Spleen (tissue), 11 donors: ENCODE results near the gene C18orf63. TPM values are rescaled to one million over a fixed set of nuclear protein-coding genes. Genes with fewer than 3 reads are reported as not detected.
A peak's percentile ranks its signal among the peaks of the same experiment; 100 is the strongest.

Source experiments
- DNase-seq: peaks from one replicate; pipeline ENCODE4 v3.0.0-alpha.2; 2020
- H3K27ac ChIP-seq, 8 donors: fragments of 200-600 bp; sonication (generic) in 7 of 8; 1 replicate in 4 of 8; 2 replicates in 4 of 8; pipeline versions ENCODE4 v1.5.0 to v1.8.0; 2016 to 2021; ENCODE audit warnings: inconsistent platforms in 4 of 8, mild to moderate bottlenecking in 4 of 8, moderate library complexity in 1 of 8
- H3K27me3 ChIP-seq, 7 donors: fragments of 200-600 bp; sonication (generic) in 6 of 7; replicated peaks in 1 of 7; 1 replicate in 4 of 7; 2 replicates in 3 of 7; pipeline versions ENCODE4 v1.5.0 to v1.8.0; 2016 to 2021; ENCODE audit warnings: inconsistent platforms in 3 of 7, mild to moderate bottlenecking in 1 of 7
- H3K36me3 ChIP-seq, 6 donors: fragments of 200-600 bp; sonication (generic) in 5 of 6; 1 replicate in 4 of 6; 2 replicates in 2 of 6; pipeline versions ENCODE4 v1.5.0 to v1.8.0; 2016 to 2021; ENCODE audit warnings: inconsistent platforms in 2 of 6
- H3K4me1 ChIP-seq, 6 donors: fragments of 200-600 bp; sonication (generic) in 5 of 6; 1 replicate in 3 of 6; 2 replicates in 3 of 6; pipeline versions ENCODE4 v1.5.0 to v1.8.0; 2016 to 2021; ENCODE audit warnings: inconsistent platforms in 3 of 6
- H3K4me3 ChIP-seq, 8 donors: fragments of 200-600 bp; sonication (generic) in 7 of 8; 1 replicate in 4 of 8; 2 replicates in 4 of 8; pipeline versions ENCODE4 v1.5.0 to v1.8.0; 2016 to 2021; ENCODE audit warnings: inconsistent platforms in 4 of 8, mild to moderate bottlenecking in 4 of 8, moderate library complexity in 2 of 8
- H3K9me3 ChIP-seq, 8 donors: fragments of 200-600 bp; sonication (generic) in 7 of 8; 1 replicate in 4 of 8; 2 replicates in 4 of 8; pipeline versions ENCODE4 v1.5.0 to v1.8.0; 2016 to 2021; ENCODE audit warnings: inconsistent platforms in 4 of 8
- POLR2A ChIP-seq, 3 donors: fragments of 450-650 bp; IDR thresholded peaks; one replicate each; pipeline ENCODE4 v1.5.1; 2017; ENCODE audit warnings: antibody characterized with exemption in 3 of 3, mild to moderate bottlenecking in 1 of 3
- POLR2AphosphoS5 ChIP-seq, 3 donors: sonication (generic); formaldehyde crosslinking; IDR thresholded peaks; one replicate each; pipeline ENCODE4 v1.5.1; 2017; ENCODE audit warnings: antibody characterized with exemption in 3 of 3
- WGBS, 5 donors: extraction: QIAGEN DNeasy Blood & Tissue Kit in 3 of 5; methylation state at CpG; one replicate each; pipeline versions ENCODE4 v1.1.5 to v1.1.7; 2013 to 2018; 5-methylcytosine and 5-hydroxymethylcytosine counted together
- intact Hi-C: fragments of 100-400 bp; cut with DNase I; formaldehyde crosslinking; loops from one replicate; pipeline ENCODE4 v1.15.0; 2023; ENCODE audit warnings: low total_unique reads
- polyA plus RNA-seq, 3 donors: library from polyadenylated mRNA; stranded (reverse); fragments of 200-250 nt; gene quantifications; one replicate each; pipeline ENCODE4 v1.2.1, GENCODE V29; 2013
- total RNA-seq, 7 donors: library from RNA; depleted of rRNA in 3 of 7; stranded (reverse); fragments of >200 nt in 3 of 7; fragmentation: NEBNext Ultra II Directional in 4 of 7; extraction: Animal tissue kit (Norgen Biotek cat#: 25700) in 4 of 7; gene quantifications; one replicate each; pipeline versions ENCODE4 v1.1.0 to v1.2.1, GENCODE V29; 2016 to 2021
- TF ChIP-seq, protein P1 (sequence below), 11 experiments: fragments of 200-600 bp in 7 of 11; fragments of 450-650 bp in 4 of 11; sonication (generic) in 4 of 11; IDR thresholded peaks in 8 of 11; conservative IDR thresholded peaks in 3 of 11; 1 replicate in 7 of 11; 2 replicates in 4 of 11; pipeline versions ENCODE4 v1.4.0 to v1.8.0; 2016 to 2021; ENCODE audit warnings: antibody characterized with exemption in 11 of 11, inconsistent platforms in 4 of 11, mild to moderate bottlenecking in 1 of 11
- donor health status: healthy with polysubstance abuse.
- donor health status: DM: no; HTN: no; CAD: no; lungs with moderate emphysema.
- donor health status: DM: no; HTN: no; CAD: no.
- donor health status: Bipolar disorder and iron deficiency.
- donor health status: healthy.
- donor health status: DM: no; HTN: no; CAD: no.
- donor health status: DM: yes; HTN: yes; CAD: no.

The C18orf63 gene
- total and polyA plus RNA-seq, 10 donors: 0.02 to 0.18 (median 0.13) TPM; not detected in 6

DNA sequence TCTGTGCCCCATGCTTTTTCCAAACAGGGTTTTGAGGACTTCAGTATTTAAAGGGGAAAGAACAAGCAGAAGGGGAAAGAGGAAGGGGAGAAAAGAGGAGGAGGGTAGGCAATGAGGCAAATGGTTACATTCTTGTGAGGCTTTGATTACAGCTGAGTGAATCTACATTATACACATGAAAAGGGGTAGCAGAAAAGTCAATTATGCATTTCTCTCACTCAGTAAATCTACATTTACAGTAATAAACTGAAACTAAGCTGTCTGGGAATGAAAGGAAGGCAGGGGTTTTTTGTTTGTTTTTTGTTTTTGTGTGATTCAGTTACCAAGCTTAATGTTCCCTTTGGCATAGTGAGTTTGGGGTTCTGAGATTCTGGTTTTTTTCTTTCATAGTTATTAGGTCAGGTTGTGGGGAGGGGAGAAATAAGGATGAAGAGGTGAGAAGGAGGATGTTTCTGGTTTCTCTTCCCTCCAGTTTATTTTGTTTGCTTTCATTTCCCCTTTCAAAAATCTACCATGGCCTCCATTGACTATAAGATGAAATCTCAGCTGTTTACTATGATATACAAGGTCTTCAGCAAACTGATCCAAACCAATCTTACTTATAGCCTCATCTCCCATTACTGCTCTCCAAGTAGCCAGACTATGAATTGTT is 18.7 kb downstream of the C18orf63 start:
- DNase-seq: no peak
- TF ChIP-seq POLR2A (IDR thresholded peaks at IDR 0.05): no peak
- TF ChIP-seq POLR2AphosphoS5 (IDR thresholded peaks at IDR 0.05): no peak
- TF ChIP-seq, protein P1, sequence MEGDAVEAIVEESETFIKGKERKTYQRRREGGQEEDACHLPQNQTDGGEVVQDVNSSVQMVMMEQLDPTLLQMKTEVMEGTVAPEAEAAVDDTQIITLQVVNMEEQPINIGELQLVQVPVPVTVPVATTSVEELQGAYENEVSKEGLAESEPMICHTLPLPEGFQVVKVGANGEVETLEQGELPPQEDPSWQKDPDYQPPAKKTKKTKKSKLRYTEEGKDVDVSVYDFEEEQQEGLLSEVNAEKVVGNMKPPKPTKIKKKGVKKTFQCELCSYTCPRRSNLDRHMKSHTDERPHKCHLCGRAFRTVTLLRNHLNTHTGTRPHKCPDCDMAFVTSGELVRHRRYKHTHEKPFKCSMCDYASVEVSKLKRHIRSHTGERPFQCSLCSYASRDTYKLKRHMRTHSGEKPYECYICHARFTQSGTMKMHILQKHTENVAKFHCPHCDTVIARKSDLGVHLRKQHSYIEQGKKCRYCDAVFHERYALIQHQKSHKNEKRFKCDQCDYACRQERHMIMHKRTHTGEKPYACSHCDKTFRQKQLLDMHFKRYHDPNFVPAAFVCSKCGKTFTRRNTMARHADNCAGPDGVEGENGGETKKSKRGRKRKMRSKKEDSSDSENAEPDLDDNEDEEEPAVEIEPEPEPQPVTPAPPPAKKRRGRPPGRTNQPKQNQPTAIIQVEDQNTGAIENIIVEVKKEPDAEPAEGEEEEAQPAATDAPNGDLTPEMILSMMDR (IDR thresholded peaks at IDR 0.05 in 8 of 11, conservative IDR thresholded peaks at IDR 0.05 in 3 of 11): no peak
- intact Hi-C loops: no loop called here
- no peak overlapping the region for H3K4me3 ChIP-seq
- peaks cover 0 to 18% (median 2%) of the 10 kb centered on the region in 6 donors for H3K4me1 ChIP-seq
- H3K36me3 ChIP-seq: no peaks in the 10 kb centered on the region
- H3K27ac ChIP-seq: peak overlapping the region in 6 of 8 donors; percentile 32 to 60 (median 47)
- H3K9me3 ChIP-seq: no peaks in the 10 kb centered on the region
- H3K27me3 ChIP-seq: no peaks in the 10 kb centered on the region

- no peaks in the 10 kb centered on the region for H3K9me3 ChIP-seq
- H3K27ac ChIP-seq: no peak overlapping the region
- H3K27me3 ChIP-seq: no peaks in the 10 kb centered on the region
- intact Hi-C loops: no loop called here
- no peaks in the 10 kb centered on the region for H3K36me3 ChIP-seq
- H3K4me3 ChIP-seq: no peak overlapping the region
- TF ChIP-seq, protein P1 (IDR thresholded peaks at IDR 0.05 in 8 of 11, conservative IDR thresholded peaks at IDR 0.05 in 3 of 11): no peak
- no peak for TF ChIP-seq POLR2AphosphoS5 (IDR thresholded peaks at IDR 0.05)
- no peak for TF ChIP-seq POLR2A (IDR thresholded peaks at IDR 0.05)
- peaks cover 0 to 18% (median 2%) of the 10 kb centered on the region in 6 donors for H3K4me1 ChIP-seq
- no peak for DNase-seq
These were observed 21.0 kb downstream of the C18orf63 start for GRCh38 chr18:74336656-74337055.

GRCh38 chr18:74337155-74337911 is 21.7 kb downstream of the C18orf63 start:
- Histone ChIP-seq H3K27me3 (no peaks in the 10 kb centered on the region), H3K36me3 (no peaks in the 10 kb centered on the region), H3K4me1 (peaks cover 0 to 18% (median 2%) of the 10 kb centered on the region in 6 donors), H3K27ac (no peak overlapping the region), H3K4me3 (no peak overlapping the region), H3K9me3 (no peaks in the 10 kb centered on the region)
- TF ChIP-seq POLR2A (IDR thresholded peaks at IDR 0.05): no peak
- TF ChIP-seq, protein P1 (IDR thresholded peaks at IDR 0.05 in 8 of 11, conservative IDR thresholded peaks at IDR 0.05 in 3 of 11): no peak
- no peak for TF ChIP-seq POLR2AphosphoS5 (IDR thresholded peaks at IDR 0.05)
- WGBS, 5 donors: 80 to 90% (median 84%) methylated on average over 5 of the region's 5 CpGs
- intact Hi-C loops: no loop called here
- DNase-seq: no peak

DNA sequence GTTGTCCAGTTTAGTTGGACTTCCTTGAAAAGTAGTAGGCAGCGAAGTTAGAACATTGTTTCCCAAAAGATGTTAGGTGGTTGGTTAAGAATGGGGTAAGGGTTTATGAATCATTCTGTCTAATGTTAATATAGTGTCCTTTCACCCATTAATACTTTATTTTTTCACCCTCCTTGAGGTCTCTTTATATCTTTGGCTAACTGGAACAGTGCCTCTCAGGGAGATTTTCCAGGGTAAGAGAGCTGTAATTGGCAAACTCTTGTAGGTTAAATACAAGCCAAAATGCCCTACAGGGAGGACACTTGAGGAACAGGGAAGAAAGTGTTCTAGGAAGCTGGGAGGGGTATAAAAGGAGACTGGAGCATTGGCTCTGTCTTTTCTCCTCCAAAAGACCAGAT is 22.3 kb downstream of the C18orf63 start:
- Histone ChIP-seq H3K27ac (no peak overlapping the region), H3K36me3 (no peaks in the 10 kb centered on the region), H3K9me3 (no peaks in the 10 kb centered on the region), H3K27me3 (no peaks in the 10 kb centered on the region), H3K4me1 (peaks cover 0 to 18% (median 2%) of the 10 kb centered on the region in 6 donors), H3K4me3 (no peak overlapping the region)
- DNase-seq: no peak
- intact Hi-C loops: no loop called here
- no peak for TF ChIP-seq POLR2AphosphoS5 (IDR thresholded peaks at IDR 0.05)
- TF ChIP-seq, protein P1 (IDR thresholded peaks at IDR 0.05 in 8 of 11, conservative IDR thresholded peaks at IDR 0.05 in 3 of 11): no peak
- no peak for TF ChIP-seq POLR2A (IDR thresholded peaks at IDR 0.05)
- 81 to 91% (median 86%) methylated on average over 1 of the region's 1 CpG for WGBS, 5 donors
